Myocyte (in vitro differentiated cells): ENCODE data around the gene SRD5A3. TPM values are rescaled to one million over a fixed set of nuclear protein-coding genes. Genes with fewer than 3 reads are reported as not detected.
"Not testable (repeated sequence)": the region's sequence is repeated elsewhere in the genome, so short reads cannot be mapped to it uniquely, and the experiment has no call there.

Source experiments
- DNase-seq: peaks from one replicate; pipeline ENCODE4 v3.0.0-alpha.2; 2012; ENCODE audit warnings: low read depth
- total RNA-seq: library from RNA; depleted of rRNA; stranded (reverse); fragments of >200 nt; gene quantifications from 2 replicates; pipeline ENCODE4 v1.2.3, GENCODE V29; 2014

The SRD5A3 gene
- total RNA-seq, 1 donor from 2014 or later, result 11.6 TPM

DNA sequence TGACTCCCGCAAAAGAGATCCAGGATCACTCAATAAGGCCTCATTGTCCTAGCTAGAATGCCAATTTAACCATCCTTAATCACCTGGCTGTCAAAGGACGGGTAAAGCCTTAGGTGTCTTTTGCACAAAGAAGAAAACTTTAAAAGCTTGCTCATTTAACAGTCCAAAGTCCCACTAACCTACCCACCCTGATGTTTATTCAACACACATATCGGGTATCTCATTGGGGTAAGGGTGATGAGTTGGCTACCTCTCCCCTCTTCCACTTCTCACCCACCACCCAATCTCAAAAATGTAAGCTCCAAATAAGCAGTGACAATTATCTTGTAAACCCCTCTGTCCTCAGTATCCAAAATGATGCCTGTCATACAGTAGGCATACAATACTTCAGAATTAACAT lies 988 bp upstream of the SRD5A3 start:
- DNase-seq, result no peak

GRCh38 chr4:55346851-55347255 lies 811 bp downstream of the SRD5A3 start:
- DNase-seq, result no peak

DNA sequence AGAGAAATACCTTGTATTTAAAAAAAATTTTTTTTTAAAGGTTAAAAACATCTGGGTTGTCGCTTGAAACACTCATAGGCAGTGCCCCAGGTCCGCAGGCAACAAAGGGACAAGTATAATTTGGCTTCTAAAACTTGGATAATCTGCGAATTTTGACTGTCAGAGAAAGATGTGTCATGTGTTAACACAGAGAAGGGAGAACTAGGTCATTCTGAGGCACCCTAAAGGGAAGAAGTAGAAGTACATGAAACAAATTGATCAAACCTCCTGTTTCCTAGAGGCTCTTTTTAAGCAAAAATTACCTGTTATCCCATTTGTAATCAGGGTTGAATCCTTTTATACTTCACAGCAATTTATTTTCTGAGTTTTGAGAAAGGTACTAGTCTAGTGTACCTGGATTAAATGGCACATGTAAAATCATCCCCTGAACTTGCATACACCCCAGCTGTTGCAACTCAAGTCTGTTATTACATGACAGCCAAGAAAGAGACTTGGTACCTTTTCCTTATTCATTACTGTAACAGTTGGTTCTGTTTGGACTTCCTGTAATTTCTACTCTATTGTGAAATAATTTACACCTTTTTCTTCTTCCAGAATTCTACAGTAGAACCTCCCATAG lies 1.7 kb downstream of the SRD5A3 start:
- DNase-seq, result no peak

GRCh38 chr4:55348466-55348865 lies 2.4 kb downstream of the SRD5A3 start:
- no peak for DNase-seq

DNA sequence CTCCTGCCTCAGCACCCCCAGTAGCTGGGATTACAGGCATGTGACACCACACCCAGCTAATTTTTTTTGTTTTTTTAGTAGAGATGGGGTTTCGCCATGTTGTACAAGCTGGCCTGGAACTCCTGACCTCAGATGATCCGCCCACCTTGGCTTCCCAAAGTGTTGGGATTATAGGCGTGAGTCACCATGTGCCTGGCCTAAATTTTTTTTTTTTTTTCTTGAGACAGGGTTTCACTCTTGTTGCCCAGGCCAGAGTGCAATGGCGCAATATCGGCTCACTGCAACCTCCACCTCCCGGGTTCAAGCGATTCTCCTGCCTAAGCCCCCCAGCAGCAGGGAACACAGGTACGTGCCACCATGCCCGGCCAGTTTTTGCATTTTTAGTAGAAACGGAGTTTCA lies 4.8 kb downstream of the SRD5A3 start:
- not testable (repeated sequence) for DNase-seq

DNA sequence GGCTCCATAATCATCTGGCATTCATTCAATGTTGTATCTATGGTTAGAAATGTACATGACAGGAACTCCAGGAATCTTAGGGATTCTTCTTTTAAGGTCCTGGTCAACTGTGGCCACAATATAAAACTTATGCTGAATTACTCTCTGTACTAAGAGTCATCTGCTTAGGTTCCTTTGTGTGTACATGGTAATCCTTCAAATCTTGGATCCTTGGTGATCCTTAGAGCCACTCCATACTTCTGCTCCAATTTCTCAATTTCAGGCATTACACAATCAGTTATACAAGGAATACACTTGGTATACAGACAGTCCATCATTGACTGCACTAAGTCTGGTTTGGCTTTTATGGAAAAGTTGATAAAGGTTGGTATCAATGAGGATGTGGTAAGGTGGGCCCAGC lies 5.8 kb downstream of the SRD5A3 start:
- DNase-seq, result no peak

DNA sequence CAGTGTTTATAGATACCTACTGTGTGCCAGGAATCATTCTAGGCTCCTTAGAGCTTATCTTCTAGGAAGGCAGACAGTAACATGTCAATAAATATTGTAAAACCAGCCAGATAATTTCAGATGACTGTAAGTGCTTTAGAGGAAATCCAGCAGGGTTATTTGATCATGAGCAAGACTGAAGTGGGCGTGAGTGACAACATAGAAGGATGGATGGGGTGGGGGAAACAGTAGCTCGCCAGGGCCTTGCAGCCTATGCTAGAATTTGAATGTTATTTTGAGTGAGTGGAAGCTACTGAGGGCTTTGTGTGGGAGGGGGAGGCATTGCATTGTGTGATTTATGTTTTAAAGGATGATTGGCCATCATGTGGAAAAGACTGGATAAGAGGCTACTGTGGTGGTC lies 6.7 kb downstream of the SRD5A3 start:
- no peak for DNase-seq

DNA sequence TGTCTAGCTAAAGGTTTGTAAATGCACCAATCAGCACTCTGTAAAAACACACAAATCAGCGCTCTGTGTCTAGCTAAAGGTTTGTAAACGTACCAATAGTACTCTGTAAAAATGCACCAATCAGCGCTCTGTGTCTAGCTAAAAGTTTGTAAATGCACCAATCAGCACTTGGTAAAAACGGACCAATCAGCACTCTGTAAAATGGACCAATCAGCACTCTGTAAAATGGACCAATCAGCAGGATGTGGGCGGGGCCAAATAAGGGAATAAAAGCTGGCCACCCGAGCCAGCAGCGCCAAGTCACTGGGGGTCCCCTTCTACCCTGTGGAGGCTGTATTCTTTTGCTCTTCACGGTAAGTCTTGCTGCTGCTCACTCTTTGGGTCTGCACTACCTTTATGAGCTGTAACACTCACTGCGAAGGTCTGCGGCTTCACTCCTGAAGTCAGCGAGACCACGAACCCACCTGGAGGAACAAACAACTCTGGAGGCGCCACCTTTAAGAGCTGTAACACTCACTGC lies 7.2 kb downstream of the SRD5A3 start:
- DNase-seq, result not testable (repeated sequence)

GRCh38 chr4:55354648-55355047 lies 8.6 kb downstream of the SRD5A3 start:
- DNase-seq, result no peak

GRCh38 chr4:55355555-55355954 lies 9.5 kb downstream of the SRD5A3 start:
- no peak for DNase-seq

GRCh38 chr4:55356991-55357461 lies 11.0 kb downstream of the SRD5A3 start:
- DNase-seq, result peak; percentile 45

DNA sequence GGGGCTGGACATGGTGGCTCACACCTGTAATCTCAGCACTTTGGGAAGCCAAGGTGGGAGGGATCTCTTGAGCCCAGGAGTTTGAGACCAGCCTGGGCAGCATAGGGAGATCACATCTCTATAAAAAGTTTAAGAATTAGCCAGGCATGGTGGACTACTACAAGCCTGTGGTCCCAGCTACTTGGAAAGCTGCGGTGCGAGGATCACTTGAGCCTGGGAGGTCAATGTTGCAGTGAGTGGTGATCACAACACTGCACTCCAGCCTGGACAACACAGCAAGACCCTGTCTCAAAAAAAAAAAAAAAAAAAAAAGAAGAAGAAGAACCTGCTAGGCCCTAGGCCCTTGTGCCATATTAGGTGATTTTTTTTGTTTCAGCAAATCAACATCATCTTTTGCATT lies 12.2 kb downstream of the SRD5A3 start:
- no peak for DNase-seq

DNA sequence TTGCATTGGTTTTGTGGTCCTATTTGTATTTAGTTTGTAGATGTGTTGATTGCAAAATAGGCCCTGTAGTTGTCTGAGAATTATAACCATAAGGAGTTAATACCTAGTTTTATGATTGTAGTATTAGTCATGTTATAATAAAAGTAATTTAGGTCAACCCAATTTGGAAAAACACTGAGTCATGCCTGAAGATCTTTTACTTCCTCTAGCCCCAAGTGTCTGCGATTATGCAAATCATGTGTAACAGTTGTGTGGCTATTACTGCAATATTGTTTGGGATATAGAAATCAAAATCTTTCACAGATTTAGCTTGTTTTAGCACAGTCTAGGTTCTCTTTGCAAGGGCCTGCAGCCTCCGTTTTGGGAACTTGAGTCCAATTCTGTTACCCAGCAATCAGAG lies 12.6 kb downstream of the SRD5A3 start:
- DNase-seq, result peak; percentile 75

GRCh38 chr4:55359397-55359916 lies 13.4 kb downstream of the SRD5A3 start:
- peak; percentile 18 for DNase-seq

DNA sequence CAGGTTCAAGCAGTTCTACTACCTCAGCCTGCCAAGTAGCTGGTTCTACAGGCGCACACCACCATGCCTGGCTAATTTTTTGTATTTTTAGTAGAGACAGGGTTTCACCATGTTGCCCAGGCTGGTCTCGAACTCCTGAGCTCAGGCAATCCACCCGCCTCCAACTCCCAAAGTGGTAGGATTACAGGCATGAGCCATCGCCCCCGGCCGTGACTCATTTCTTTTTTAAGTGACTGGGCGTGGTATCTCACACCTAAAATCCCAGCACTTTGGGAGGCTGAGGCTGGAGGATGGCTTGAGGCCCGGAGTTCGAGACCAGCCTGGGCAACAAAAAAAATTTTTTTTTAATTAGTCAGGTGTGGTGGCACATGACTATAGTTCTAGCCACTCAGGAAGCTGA lies 16.9 kb downstream of the SRD5A3 start:
- DNase-seq, result not testable (repeated sequence)

DNA sequence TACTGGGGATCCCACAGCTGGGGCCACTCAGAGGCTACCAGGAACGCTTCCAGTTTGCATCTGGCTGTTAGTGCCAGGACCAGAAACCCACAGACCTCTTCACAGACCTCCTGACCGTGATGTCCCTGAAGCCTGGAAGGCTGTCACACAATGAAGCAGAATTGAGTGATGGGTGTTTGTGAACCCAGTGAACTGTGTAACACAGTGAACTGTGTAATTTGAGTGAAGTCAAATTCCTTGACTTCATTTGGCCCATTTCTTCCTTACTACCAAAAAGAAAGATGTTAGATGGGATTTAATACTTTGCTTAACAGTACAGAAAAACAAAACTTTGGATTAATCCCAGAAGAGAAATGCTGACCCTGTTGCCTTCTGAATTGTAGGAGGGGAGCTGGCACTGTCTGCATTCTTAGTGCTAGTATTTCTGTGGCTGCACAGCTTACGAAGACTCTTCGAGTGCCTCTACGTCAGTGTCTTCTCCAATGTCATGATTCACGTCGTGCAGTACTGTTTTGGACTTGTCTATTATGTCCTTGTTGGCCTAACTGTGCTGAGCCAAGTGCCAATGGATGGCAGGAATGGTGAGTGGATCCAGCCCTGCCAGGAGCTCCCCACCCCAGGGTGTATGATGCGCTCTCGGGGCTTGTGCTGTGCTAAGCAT lies 17.8 kb downstream of the SRD5A3 start:
- no peak for DNase-seq

DNA sequence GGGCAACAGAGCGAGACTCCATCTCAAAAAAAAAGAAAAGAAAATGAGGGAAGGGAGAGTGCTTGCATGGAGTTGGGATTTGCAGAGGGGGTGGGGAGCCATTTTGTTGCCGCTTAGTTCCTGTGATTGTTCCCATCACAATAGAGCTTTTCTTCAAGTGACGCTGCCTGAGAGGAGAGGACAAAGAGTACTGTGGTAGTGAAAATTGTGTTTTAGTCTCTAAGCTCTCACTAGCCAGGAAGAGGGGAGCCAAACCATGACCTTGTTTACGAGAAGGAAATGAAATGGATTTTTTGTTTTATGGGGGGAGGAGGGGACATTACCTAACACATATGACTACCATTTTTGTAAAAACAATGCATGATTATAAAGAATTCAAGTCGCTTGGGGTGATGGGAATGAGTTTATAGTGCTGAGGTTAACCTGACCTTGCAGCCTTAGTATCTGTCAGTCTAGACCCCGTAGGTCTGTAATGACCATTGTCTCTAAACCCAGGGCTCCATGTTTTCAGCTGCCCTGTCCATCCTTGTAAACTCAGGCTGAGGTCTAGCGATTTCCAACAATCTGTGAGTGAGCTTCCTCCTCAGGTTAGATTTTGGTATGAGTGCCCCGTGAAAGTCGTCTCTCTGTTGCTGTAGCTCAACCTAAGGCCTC lies 18.8 kb downstream of the SRD5A3 start:
- no peak for DNase-seq

- DNase-seq, result no peak
Measured at GRCh38 chr4:55365345-55365728, 19.3 kb downstream of the SRD5A3 start.

GRCh38 chr4:55366621-55367020 lies 20.6 kb downstream of the SRD5A3 start:
- DNase-seq, result no peak

- DNase-seq, result no peak
Measured at GRCh38 chr4:55367084-55367722, 21.2 kb downstream of the SRD5A3 start.

- no peak for DNase-seq
Measured at GRCh38 chr4:55369968-55370367, 23.9 kb downstream of the SRD5A3 start.

DNA sequence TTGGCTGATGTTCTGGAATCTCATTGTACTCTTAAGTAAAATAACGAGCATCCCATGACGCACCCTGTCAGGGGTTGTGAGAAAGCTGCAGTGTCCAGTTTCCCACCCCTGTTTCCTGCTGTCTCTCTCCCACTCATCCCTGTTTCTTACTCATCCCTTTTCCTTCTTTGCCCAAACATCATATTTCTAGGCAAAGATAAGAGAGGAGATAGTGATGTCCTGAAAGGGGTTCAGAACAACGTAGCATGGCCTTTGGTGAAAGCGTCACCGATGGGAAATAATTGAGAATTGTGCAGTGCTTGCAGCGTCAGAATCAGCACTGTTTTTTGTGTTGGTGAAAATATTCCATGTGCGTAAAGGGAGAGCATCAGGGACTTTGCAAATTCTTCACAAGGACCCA lies 26.2 kb downstream of the SRD5A3 start:
- no peak for DNase-seq
